ENCODE measurements around the gene DPP3.
A peak's percentile ranks its signal among the peaks of the same experiment; 100 is the strongest.
"Not testable (repeated sequence)": the region's sequence is repeated elsewhere in the genome, so short reads cannot be mapped to it uniquely, and the experiment has no call there.

DPP3 gene

DNA sequence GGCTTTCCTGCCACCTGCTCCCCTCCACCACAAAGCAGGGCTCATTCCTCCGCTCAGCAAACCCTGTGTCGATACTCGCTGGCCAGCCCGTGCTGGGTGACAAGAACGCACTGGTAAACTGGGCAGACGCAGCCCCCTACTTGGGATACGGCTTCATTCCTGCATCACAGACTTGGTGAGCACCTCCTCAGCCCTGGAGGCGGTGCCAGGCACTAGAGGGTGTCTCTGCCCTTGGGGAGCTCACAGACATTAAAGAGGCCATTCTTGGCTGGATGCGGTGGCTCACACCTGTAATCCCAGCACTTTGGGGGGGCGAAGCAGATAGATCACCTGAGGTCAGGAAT is 59.6 kb downstream of the DPP3 start:
- DNase-seq = no peak

DNA sequence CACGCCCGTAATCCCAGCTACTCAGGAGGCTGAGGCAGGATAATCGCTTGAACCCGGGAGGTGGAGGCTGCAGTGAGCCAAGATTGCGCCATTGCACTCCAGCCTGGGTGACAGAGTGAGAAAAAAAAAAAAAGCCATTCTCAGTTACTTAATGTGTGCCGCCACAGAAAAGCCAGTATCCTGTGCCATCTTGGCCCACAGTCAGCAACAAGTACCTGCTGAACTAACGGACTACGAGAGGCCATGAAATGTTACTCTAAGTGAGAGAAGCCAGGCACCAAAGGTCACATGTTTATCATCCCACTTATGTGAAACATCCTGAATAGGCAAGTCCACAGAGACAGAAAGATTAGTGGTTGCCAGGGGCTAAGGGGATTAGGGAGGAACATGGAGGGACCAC is 60.4 kb downstream of the DPP3 start:
- DNase-seq = not testable (repeated sequence)

- DNase-seq = no peak
Measured at GRCh38 chr11:66541892-66542291, 61.7 kb downstream of the DPP3 start.

GRCh38 chr11:66542362-66542761 is 62.1 kb downstream of the DPP3 start:
- DNase-seq = no peak

GRCh38 chr11:66543263-66544107 is 63.3 kb downstream of the DPP3 start:
- no peak for DNase-seq

DNA sequence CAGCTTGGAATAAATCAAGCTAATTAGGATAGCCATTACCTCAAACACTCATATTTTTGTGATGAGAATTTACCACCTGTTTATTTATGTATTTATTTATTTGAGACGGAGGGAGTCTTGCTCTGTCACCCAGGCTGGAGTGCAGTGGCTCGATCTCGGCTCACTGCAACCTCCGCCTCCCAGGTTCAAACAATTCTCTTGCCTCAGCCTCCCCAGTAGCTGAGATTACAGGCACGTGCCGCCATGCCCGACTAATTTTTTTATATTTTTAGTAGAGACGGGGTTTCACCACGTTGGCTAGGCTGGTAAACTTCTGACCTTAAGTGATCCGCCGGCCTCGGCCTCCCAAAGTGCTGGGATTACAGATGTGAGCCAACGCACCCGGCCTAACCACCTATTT is 64.7 kb downstream of the DPP3 start:
- not testable (repeated sequence) for DNase-seq

- DNase-seq = peak; percentile 91 to 97
Measured at GRCh38 chr11:66545701-66546367, 65.6 kb downstream of the DPP3 start, which contains the start of gene ZDHHC24. Gene ZDHHC24, minus strand, starts transcription at chr11:66546048. Its CDS starts 45 bp downstream, at chr11:66546003.

- DNase-seq = no peak
Measured at GRCh38 chr11:66546368-66546965, 66.2 kb downstream of the DPP3 start, which contains the start of gene ACTN3. Gene ACTN3, plus strand, starts transcription at chr11:66546903. Its CDS starts 35 bp downstream, at chr11:66546938.

DNA sequence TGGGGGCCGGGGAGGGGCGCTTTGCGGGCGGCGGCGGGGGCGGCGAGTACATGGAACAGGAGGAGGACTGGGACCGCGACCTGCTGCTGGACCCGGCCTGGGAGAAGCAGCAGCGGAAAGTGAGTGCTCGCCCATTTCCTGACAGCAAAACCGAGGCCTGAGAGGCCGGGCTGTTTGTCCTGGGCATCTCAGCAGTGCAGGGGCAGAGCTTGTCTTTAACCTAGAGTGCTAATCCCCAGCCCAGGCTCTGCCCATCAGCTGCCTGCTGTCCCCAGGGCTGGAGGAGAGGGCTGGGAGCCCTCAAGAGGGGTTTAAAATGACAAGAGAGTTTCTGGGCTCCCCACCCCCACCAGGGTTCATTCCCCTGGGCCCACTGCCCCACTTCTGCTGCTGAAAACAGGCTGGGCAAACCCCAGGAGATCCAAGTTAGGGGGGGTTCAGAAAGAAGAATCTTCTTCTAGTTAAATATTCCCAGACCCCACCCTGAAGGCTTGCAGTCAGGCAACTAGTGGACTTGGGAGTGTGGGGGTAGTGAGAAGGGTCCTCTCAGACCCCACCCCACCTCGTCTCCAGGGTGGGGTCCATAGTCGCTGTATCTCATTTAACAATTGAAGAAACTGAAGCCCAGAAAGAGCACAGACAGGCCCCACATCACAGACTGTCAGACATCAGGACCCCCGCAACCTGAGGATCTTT is 66.9 kb downstream of the DPP3 start:
- no peak for DNase-seq

- no peak for DNase-seq
Measured at GRCh38 chr11:66547662-66548009, 67.4 kb downstream of the DPP3 start.

DNA sequence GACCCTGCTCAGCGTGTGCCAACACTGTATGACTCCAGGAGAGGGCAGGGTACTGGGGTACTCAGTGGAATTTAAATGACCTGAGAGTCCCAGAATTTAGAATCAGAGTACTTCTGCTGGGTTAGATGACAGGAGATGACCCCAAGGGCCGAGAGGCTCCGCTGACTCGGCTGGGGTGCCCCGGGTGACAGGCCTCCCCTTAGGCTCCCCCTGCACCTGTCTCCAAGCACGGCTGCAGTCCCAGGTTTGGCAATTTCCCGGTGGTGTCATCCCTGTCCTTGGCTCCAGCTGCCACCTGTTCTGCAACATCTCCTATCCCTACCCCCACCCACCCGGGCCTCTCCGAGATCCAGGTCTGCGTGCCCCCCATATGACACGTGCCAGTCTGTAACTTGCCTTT is 67.8 kb downstream of the DPP3 start:
- no peak for DNase-seq

GRCh38 chr11:66548774-66549630 is 68.8 kb downstream of the DPP3 start:
- no peak for DNase-seq

- no peak for DNase-seq
Measured at GRCh38 chr11:66549696-66550095, 69.5 kb downstream of the DPP3 start.

- DNase-seq = no peak
Measured at GRCh38 chr11:66550887-66551286, 70.7 kb downstream of the DPP3 start.

- no peak for DNase-seq
Measured at GRCh38 chr11:66554602-66555001, 74.4 kb downstream of the DPP3 start.

GRCh38 chr11:66555416-66555815 is 75.2 kb downstream of the DPP3 start:
- DNase-seq = no peak

DNA sequence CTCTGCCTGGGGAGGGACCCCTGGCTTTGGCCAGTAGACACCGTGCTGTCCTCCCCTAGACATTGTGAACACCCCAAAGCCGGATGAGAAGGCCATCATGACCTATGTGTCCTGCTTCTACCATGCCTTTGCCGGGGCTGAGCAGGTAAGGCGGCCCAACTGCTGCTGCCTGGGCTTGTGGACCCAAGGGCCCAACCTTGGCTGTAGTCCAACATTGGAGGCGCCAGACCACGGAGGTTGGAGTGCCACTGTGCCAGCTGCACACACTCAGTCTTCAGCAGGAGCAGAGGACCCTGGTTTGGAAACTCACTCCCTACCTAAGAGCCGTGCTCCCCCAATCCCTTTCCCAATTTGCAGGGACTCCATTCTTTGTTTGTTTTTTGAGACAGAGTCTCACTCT is 75.9 kb downstream of the DPP3 start:
- no peak for DNase-seq

GRCh38 chr11:66557733-66558326 is 77.6 kb downstream of the DPP3 start:
- DNase-seq = no peak
